ENCODE results near the gene PPFIA1. TPM values are rescaled to one million over a fixed set of nuclear protein-coding genes. Genes with fewer than 3 reads are reported as not detected.

The PPFIA1 gene
- total and polyA plus RNA-seq, 2 of the 8 experiments (the other 6 are each of a cell fraction or from before 2014, with no cell fraction given), result 44.3 to 73.5 TPM

- H3K56ac ChIP-seq (replicated peaks; ENCODE audit: insufficient read length, low read depth, low read length), result no peak overlapping the region
- H3K4me1 ChIP-seq (replicated peaks in 1 of 4; ENCODE audit: control insufficient read depth in 3 of 4, insufficient read depth in 4 of 4, low read length in 3 of 4), result no peaks in the 10 kb centered on the region; a peak in 1 of 7 replicates
- H3K79me2 ChIP-seq (ENCODE audit: control insufficient read depth in 1 of 2, insufficient read depth in 2 of 2, low read length in 2 of 2), result no peaks in the 10 kb centered on the region
- no peak overlapping the region for H3K23ac ChIP-seq (ENCODE audit: insufficient read length)
- no peak overlapping the region for H3K27ac ChIP-seq (ENCODE audit: low read depth, low read length)
- H4K8ac ChIP-seq (ENCODE audit: extremely low read depth, insufficient read depth, low read length), result no peak overlapping the region
- H3K18ac ChIP-seq (ENCODE audit: extremely low read depth, low read length), result no peak overlapping the region
- H3K23me2 ChIP-seq (ENCODE audit: low read depth, low read length), result no peaks in the 10 kb centered on the region
- no peaks in the 10 kb centered on the region for H3K9me3 ChIP-seq (ENCODE audit: insufficient read depth in 2 of 2, low read depth in 1 of 2, low read length in 1 of 2)
- no peak overlapping the region for H2BK5ac ChIP-seq (ENCODE audit: low read depth, low read length)
- H3K4me2 ChIP-seq (ENCODE audit: insufficient read depth in 1 of 2, low read depth in 2 of 2, low read length in 2 of 2), result no peak overlapping the region
- no peak overlapping the region for H3K14ac ChIP-seq (ENCODE audit: insufficient read length)
- DNase-seq (ENCODE audit: low read depth in 1 of 2, low spot score in 2 of 2) (no peak), FAIRE-seq (no peak)
- no peak overlapping the region for H4K91ac ChIP-seq (replicated peaks; ENCODE audit: insufficient read length, low read length)
- H2AK5ac ChIP-seq (ENCODE audit: low read depth, low read length), result no peak overlapping the region
- H2BK120ac ChIP-seq (replicated peaks; ENCODE audit: low read depth, low read length), result no peak overlapping the region
- no peaks in the 10 kb centered on the region for H4K20me1 ChIP-seq (replicated peaks in 1 of 2; ENCODE audit: control insufficient read depth in 1 of 2, insufficient read depth in 2 of 2, low read length in 2 of 2)
- no peak overlapping the region for H3K4me3 ChIP-seq (ENCODE audit: extremely low read depth in 1 of 4, insufficient read depth in 2 of 4, low read depth in 3 of 4, low read length in 4 of 4)
- H3K4ac ChIP-seq (replicated peaks; ENCODE audit: insufficient read length, low read depth, low read length), result no peak overlapping the region
- POLR2A ChIA-PET (ENCODE audit: partially characterized antibody), result no interaction called here
- no peaks in the 10 kb centered on the region for H3K27me3 ChIP-seq (replicated peaks in 1 of 4; ENCODE audit: control insufficient read depth in 3 of 4, extremely low read depth in 1 of 4, insufficient read depth in 3 of 4, low read length in 3 of 4)
- H3K36me3 ChIP-seq (ENCODE audit: control insufficient read depth in 2 of 4, insufficient read depth in 4 of 4, low read length in 3 of 4), result no peaks in the 10 kb centered on the region
- H2BK12ac ChIP-seq (ENCODE audit: low read depth, low read length), result no peak overlapping the region
- H3K79me1 ChIP-seq (ENCODE audit: low read depth, low read length), result no peaks in the 10 kb centered on the region; the same call in 1 of the 2 replicates
- no peak overlapping the region for H2BK15ac ChIP-seq (ENCODE audit: low read length)
- H2AFZ ChIP-seq (ENCODE audit: low read length), result no peak overlapping the region
- no peak overlapping the region for H4K5ac ChIP-seq (ENCODE audit: insufficient read length, low read depth, low read length)
- no peak overlapping the region for H2BK20ac ChIP-seq (ENCODE audit: low read length)
- CTCF ChIA-PET (ENCODE audit: partially characterized antibody), result interaction anchor here (1.0 kb wide), 1 partner anchor 21 kb away, joined by 4 read pairs; no protein-coding TSS in a partner anchor
- no peak overlapping the region for H3K9ac ChIP-seq (replicated peaks in 1 of 4; ENCODE audit: extremely low read depth in 1 of 4, low read depth in 3 of 4, low read length in 3 of 4)
- TF ChIP-seq CHD7 (IDR thresholded peaks at IDR 0.05; ENCODE audit: insufficient replicate concordance, low read length), result no peak
These were observed 37.5 kb upstream of the PPFIA1 start for GRCh38 chr11:70233034-70233433.

All from H1 (cell line).